Measurements from ENCODE around the gene CNN2.

The CNN2 gene

DNA sequence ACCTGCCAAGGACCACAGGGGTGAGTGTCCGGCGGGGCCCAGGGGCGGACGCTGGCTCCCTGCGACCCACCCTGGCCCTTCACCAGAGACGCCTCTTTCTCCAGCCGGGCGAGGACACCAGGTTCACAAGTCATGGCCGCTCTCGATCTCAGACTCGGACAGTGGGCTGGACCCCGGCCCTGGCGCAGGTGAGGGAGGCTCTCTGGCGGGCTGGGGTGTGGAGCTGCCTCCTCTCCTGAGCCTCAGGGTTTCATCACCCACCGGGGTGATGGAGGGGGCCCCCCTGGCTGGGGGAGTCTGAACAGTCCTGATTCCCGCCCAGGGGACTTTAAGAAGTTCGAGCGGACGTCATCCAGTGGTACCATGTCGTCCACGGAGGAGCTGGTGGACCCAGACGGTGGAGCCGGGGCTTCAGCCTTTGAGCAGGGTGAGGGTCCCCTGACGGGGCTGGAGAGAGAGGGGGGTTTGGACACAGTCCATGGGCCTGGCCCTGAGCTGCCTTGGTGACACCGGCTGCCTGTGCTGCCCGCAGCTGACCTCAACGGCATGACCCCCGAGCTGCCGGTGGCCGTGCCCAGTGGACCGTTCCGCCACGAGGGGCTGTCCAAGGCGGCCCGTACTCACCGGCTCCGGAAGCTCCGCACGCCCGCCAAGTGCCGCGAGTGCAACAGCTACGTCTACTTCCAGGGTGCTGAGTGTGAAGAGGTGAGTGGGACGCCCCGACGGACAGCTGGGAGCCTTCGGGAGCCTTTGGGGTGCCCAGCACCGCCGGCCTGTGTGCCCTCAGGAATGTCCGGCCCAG lies 54.2 kb downstream of the CNN2 start:
- DNase-seq (ENCODE audit: low read depth in 1 of 2, low spot score in 1 of 2): no peak

GRCh38 chr19:1081301-1082164 lies 55.1 kb downstream of the CNN2 start:
- no peak for DNase-seq (ENCODE audit: low read depth in 1 of 2, low spot score in 1 of 2)

- peak; percentile 67 to 71 for DNase-seq (ENCODE audit: low read depth in 1 of 2, low spot score in 1 of 2)
Observed at GRCh38 chr19:1082165-1082927, 55.9 kb downstream of the CNN2 start.

- no peak for DNase-seq (ENCODE audit: low read depth in 1 of 2, low spot score in 1 of 2)
Observed at GRCh38 chr19:1082928-1083816, 56.8 kb downstream of the CNN2 start.

GRCh38 chr19:1084024-1084868 lies 57.8 kb downstream of the CNN2 start:
- no peak for DNase-seq (ENCODE audit: low read depth in 1 of 2, low spot score in 1 of 2)

DNA sequence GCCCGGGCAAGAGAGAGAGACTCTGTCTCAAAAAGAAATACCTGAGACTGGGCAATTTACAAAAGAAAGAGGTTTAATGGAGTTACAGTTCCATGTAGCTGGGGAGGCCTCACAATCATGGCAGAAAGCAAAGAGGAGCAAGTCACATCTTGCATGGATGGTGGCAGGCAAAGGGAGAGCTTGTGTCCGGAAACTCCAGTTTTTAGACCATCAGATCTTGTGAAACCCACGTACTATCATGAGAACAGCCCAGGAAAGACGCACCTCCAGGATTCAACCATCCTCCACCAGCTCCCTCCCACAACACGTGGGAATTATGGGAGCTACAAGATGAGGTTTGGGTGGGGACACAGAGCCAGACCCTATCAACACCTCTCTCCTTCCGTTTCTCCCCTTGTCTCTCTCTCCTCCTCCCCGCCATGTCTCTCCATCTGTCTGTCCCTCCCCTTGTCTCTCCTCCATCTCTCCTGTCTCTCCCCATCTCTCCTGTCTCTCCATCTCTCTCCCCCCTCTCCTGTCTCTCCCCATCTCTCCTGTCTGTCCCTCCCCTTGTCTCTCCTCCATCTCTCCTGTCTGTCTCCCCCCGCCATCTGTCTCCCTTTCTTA lies 58.7 kb downstream of the CNN2 start:
- no peak for DNase-seq (ENCODE audit: low read depth in 1 of 2, low spot score in 1 of 2)

DNA sequence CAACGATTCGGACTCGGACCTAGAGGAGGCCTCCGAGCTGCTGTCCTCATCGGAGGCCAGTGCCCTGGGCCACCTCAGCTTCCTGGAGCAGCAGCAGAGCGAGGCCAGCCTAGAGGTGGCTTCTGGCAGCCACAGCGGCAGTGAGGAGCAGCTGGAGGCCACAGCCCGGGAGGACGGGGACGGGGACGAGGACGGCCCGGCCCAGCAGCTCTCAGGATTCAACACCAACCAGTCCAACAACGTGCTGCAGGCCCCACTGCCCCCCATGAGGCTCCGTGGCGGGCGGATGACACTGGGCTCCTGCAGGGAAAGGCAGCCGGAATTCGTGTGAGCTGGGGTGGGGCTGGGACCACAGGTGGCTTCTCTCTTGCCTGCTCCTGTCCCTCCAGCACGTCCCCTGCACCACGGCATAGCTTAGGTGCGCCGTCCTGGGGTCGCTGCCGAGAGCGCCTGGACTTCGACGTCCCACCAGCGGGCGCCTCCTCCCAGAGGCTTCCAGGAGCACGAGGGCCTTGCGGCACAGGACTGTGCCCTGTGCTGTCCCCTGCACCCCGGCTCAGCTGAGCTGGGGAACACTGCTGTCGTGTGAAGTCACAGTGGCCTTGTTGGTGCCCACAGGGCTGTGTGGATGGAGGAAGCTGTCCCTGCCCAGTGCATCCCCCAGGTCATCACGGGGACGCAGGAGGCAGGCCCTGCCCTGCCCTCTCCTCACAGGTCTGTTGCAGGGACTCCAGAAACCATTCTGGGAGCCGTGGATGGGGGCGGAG lies 59.5 kb downstream of the CNN2 start:
- no peak for DNase-seq (ENCODE audit: low read depth in 1 of 2, low spot score in 1 of 2)

DNA sequence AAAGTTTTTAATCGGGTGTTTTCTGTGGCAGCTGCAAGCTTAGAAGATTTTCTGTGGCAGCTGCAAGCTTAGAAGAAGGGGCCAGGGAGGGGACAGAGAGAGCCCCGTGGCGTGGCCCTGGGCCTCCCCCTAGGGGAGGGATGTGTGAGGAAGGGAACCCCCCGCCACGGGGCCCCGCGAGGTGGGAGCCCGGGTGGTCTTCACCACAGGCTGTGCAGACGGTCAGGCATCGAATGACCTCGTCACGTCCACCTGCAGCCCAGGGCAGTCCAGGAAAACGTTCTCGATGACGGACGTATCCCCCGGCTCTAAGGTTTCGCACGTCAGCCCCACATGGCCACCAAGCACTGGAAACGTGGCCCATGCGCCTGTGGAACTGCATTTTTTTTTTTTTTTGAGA lies 60.2 kb downstream of the CNN2 start:
- DNase-seq (ENCODE audit: low read depth in 1 of 2, low spot score in 1 of 2): no peak

DNA sequence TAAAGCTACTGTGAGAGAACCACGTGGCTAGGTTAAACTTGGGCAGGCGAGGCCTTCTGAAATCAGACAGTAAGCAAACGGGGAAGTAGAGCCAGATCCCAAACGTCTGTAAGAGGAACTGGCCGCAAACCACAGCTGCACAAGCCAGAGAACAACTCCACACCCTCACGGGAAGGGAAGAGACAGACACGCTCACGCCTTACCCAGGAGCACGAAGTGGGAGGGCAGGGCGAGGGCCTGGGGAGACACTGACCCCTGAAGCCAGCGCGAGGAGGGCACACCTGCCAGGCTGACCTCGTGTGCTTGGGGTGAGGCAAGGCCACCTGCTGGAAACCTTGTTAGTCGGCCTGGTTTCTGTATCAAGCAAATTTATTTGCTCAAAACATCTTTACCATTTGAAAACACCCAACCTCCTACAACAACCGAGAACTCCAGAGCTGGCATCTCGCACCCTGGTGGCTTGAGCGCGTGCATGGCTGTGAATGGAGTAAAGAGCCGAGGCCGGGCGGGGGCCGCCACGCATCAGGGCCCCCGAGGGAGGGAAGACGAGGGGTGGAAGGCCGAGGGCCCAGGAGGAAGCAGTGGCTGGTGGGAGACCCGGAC lies 61.5 kb downstream of the CNN2 start:
- DNase-seq (ENCODE audit: low read depth in 1 of 2, low spot score in 1 of 2): no peak

- no peak for DNase-seq (ENCODE audit: low read depth in 1 of 2, low spot score in 1 of 2)
Observed at GRCh38 chr19:1088416-1089010, 62.1 kb downstream of the CNN2 start.
